GM10248 (cell line): Measurements from ENCODE around the gene OCA2.

ENCODE experiments used
- CTCF ChIA-PET: fragments of 300-600 bp; sonication (Branson Sonifier 250); formaldehyde crosslinking; extraction: SDS; loops from one replicate; lab custom pipeline; 2021; ENCODE audit warnings: antibody characterized with exemption; lab: Yijun Ruan, JAX
- POLR2A ChIA-PET: fragments of 350-650 bp; sonication (Branson Sonifier 250); formaldehyde crosslinking; extraction: SDS; loops from one replicate; lab custom pipeline; 2020; ENCODE audit warnings: antibody characterized with exemption; lab: Yijun Ruan, JAX
- DNase-seq: peaks from one replicate; pipeline ENCODE4 v3.0.0; 2012; ENCODE audit errors: extremely low spot score
- CTCF ChIP-seq: IDR thresholded peaks from 2 replicates; pipeline ENCODE4 v1.5.1; 2012; ENCODE audit warnings: mild to moderate bottlenecking, low read depth; ENCODE audit errors: extremely low read depth, missing control alignments, control extremely low read depth

The OCA2 gene

DNA sequence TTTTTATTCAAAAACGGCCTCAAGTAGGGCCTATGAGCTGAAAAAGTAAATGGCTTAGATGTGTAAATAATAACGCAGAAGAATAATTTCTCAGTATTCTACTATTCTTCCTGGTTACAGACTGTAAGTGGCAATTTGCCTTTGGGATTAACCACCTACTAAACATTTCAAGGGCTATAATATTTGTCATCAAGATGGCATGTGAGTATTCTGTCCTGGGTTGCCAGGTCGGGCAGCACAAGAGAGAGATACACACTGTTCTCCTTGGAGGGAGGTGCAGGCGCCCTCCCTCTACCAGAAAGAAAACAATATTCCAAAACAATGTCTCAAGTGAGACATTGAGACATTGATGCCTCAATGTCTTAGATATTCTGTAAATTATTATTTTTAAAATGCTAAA is 278.4 kb downstream of the OCA2 start:
- DNase-seq, result no peak

GRCh38 chr15:27820232-27820631 is 278.9 kb downstream of the OCA2 start:
- ChIA-PET POLR2A (no interaction called here), CTCF (no interaction called here)
- no peak for TF ChIP-seq CTCF
- DNase-seq, result no peak

More for the DNA sequence above, 278.4 kb downstream of the OCA2 start:
- CTCF ChIA-PET, result no interaction called here
- POLR2A ChIA-PET, result no interaction called here
- TF ChIP-seq CTCF, result no peak

- DNase-seq, result no peak
- POLR2A ChIA-PET, result no interaction called here
- no peak for TF ChIP-seq CTCF
- CTCF ChIA-PET, result no interaction called here
These were observed 281.9 kb downstream of the OCA2 start for GRCh38 chr15:27817258-27817657.

GRCh38 chr15:27816790-27817189 is 282.3 kb downstream of the OCA2 start:
- no peak for DNase-seq
- CTCF ChIA-PET, result no interaction called here
- TF ChIP-seq CTCF, result no peak
- POLR2A ChIA-PET, result no interaction called here

DNA sequence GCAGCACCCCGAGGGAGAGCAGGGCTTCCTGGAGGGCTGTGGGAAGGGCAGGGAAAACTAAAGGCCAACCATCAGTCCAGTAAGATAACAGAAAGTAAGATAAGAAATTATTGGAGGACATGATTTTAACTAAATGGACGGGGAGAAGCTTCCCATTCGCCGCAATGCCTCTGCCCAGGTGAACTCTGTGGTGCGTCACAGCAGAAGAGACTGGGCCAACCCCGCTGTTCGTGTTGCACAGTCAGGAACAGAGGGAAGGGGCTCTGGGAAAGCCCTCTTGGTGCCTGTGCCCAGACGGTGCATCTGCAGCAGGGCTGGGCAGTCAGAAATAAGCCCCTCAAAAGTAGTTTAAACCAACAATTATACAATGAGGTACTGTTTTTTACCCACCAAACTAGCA is 284.1 kb downstream of the OCA2 start:
- POLR2A ChIA-PET, result no interaction called here
- CTCF ChIA-PET, result no interaction called here
- no peak for DNase-seq
- no peak for TF ChIP-seq CTCF

DNA sequence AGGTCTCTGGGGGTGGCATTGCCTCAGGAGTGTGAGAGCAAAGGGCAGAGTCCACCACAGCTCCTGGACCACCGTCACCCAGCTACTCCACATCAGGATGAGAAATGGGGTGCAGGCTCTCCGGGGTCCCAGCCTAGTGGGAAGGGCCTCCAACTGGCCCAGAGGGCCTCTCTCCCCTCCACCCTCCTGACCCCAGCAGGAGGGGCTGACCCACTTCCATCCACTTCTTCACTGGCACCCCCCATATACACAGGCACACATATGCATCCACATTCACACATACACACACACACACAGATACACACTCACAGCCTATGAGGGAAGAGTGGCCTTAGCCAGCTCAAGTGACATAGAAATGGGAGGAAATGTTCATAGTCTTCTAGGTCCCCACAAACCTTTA is 286.0 kb downstream of the OCA2 start:
- CTCF ChIA-PET, result no interaction called here
- DNase-seq, result no peak
- no peak for TF ChIP-seq CTCF
- POLR2A ChIA-PET, result no interaction called here

- no peak for DNase-seq
- ChIA-PET CTCF (no interaction called here), POLR2A (no interaction called here)
- no peak for TF ChIP-seq CTCF
These were observed 290.9 kb downstream of the OCA2 start for GRCh38 chr15:27808182-27808581.
